ENCODE data around the gene FAM174B.

- TF ChIP-seq, protein P1, sequence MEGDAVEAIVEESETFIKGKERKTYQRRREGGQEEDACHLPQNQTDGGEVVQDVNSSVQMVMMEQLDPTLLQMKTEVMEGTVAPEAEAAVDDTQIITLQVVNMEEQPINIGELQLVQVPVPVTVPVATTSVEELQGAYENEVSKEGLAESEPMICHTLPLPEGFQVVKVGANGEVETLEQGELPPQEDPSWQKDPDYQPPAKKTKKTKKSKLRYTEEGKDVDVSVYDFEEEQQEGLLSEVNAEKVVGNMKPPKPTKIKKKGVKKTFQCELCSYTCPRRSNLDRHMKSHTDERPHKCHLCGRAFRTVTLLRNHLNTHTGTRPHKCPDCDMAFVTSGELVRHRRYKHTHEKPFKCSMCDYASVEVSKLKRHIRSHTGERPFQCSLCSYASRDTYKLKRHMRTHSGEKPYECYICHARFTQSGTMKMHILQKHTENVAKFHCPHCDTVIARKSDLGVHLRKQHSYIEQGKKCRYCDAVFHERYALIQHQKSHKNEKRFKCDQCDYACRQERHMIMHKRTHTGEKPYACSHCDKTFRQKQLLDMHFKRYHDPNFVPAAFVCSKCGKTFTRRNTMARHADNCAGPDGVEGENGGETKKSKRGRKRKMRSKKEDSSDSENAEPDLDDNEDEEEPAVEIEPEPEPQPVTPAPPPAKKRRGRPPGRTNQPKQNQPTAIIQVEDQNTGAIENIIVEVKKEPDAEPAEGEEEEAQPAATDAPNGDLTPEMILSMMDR (IDR thresholded peaks at IDR 0.05) = no peak
- TF ChIP-seq POLR2AphosphoS5 (IDR thresholded peaks at IDR 0.05) = no peak
Observed at GRCh38 chr15:92634671-92635201, 20.8 kb downstream of the FAM174B start.
